H1 (cell line): ENCODE measurements around the gene CAPN10. TPM values are rescaled to one million over a fixed set of nuclear protein-coding genes. Genes with fewer than 3 reads are reported as not detected.

Experiments
- CTCF ChIA-PET: fragments of 300-600 bp; sonication (Branson Sonifier 250); formaldehyde crosslinking; loops from one replicate; lab custom pipeline; 2021; ENCODE audit not compliant: partially characterized antibody; lab: Charles Lee
- POLR2A ChIA-PET: fragments of 300-600 bp; sonication (Branson Sonifier 250); formaldehyde crosslinking; loops from one replicate; lab custom pipeline; 2021; ENCODE audit warnings: inconsistent platforms; ENCODE audit not compliant: partially characterized antibody; lab: Charles Lee
- DNase-seq, 2 experiments: peaks; one replicate each; pipeline versions ENCODE4 v3.0.0 to v3.0.0-alpha.2; 2010 to 2022; ENCODE audit warnings: low spot score in 2 of 2, low read depth in 1 of 2, mixed read lengths in 1 of 2
- FAIRE-seq: peaks from 2 replicates; lab custom pipeline; 2011; peaks lifted over from hg19 to GRCh38; lab: Jason Lieb, UNC
- H2AFZ ChIP-seq: 2 replicates; pipeline ENCODE4 v1.8.1; 2012; ENCODE audit warnings: low read length, inconsistent platforms
- H2AK5ac ChIP-seq: 2 replicates; pipeline ENCODE4 v1.6.1; 2013; ENCODE audit warnings: low read depth, low read length
- H2BK120ac ChIP-seq: replicated peaks from 2 replicates; pipeline ENCODE3; 2013; ENCODE audit warnings: low read depth, low read length, inconsistent platforms
- H2BK12ac ChIP-seq: 2 replicates; pipeline ENCODE4 v1.6.1; 2013; ENCODE audit warnings: low read depth, low read length
- H2BK15ac ChIP-seq: 2 replicates; pipeline ENCODE4 v1.6.1; 2013; ENCODE audit warnings: low read length
- H2BK20ac ChIP-seq: 2 replicates; pipeline ENCODE4 v1.6.1; 2013; ENCODE audit warnings: low read length
- H2BK5ac ChIP-seq: 2 replicates; pipeline ENCODE4 v1.6.1; 2013; ENCODE audit warnings: low read depth, low read length
- H3K14ac ChIP-seq: 2 replicates; pipeline ENCODE4 v1.6.1; 2013; ENCODE audit warnings: inconsistent platforms; ENCODE audit not compliant: insufficient read length
- H3K18ac ChIP-seq: 2 replicates; pipeline ENCODE4 v1.6.1; 2013; ENCODE audit warnings: low read length; ENCODE audit errors: extremely low read depth
- H3K23ac ChIP-seq: 2 replicates; pipeline ENCODE4 v1.6.1; 2013; ENCODE audit warnings: inconsistent platforms; ENCODE audit not compliant: insufficient read length
- H3K23me2 ChIP-seq: 2 replicates; pipeline ENCODE4 v1.6.1; 2013; ENCODE audit warnings: low read depth, low read length
- H3K27ac ChIP-seq: 2 replicates; pipeline ENCODE4 v1.6.1; 2011; ENCODE audit warnings: low read depth, low read length, inconsistent platforms
- H3K27me3 ChIP-seq, 4 experiments: replicated peaks in 1 of 4; 1 replicate in 1 of 4; 2 replicates in 3 of 4; pipeline versions ENCODE4 v1.6.1 to v1.8.1; 2011 to 2013; ENCODE audit warnings: low read length in 3 of 4, mild to moderate bottlenecking in 3 of 4, inconsistent platforms in 2 of 4, mixed read lengths in 2 of 4, moderate library complexity in 1 of 4; ENCODE audit not compliant: control insufficient read depth in 3 of 4, insufficient read depth in 3 of 4; ENCODE audit errors: extremely low read depth in 1 of 4
- H3K36me3 ChIP-seq, 4 experiments: 2 replicates each; pipeline versions ENCODE4 v1.6.1 to v1.8.1; 2011 to 2013; ENCODE audit warnings: mild to moderate bottlenecking in 4 of 4, low read length in 3 of 4, moderate library complexity in 2 of 4, control low read depth in 1 of 4, inconsistent platforms in 1 of 4; ENCODE audit not compliant: insufficient read depth in 4 of 4, control insufficient read depth in 2 of 4
- H3K4ac ChIP-seq: replicated peaks from 2 replicates; pipeline ENCODE3; 2013; ENCODE audit warnings: low read length, low read depth, mixed read lengths, inconsistent platforms; ENCODE audit not compliant: insufficient read length
- H3K4me1 ChIP-seq, 4 experiments: replicated peaks in 1 of 4; 1 replicate in 1 of 4; 2 replicates in 3 of 4; pipeline versions ENCODE4 v1.6.1 to v1.8.1; 2011 to 2013; ENCODE audit warnings: low read length in 3 of 4, inconsistent platforms in 2 of 4, mixed read lengths in 1 of 4; ENCODE audit not compliant: insufficient read depth in 4 of 4, control insufficient read depth in 3 of 4
- H3K4me2 ChIP-seq, 2 experiments: 2 replicates each; pipeline versions ENCODE4 v1.6.1 to v1.8.1; 2011 to 2013; ENCODE audit warnings: low read depth in 2 of 2, low read length in 2 of 2, control low read depth in 1 of 2, inconsistent platforms in 1 of 2, mild to moderate bottlenecking in 1 of 2; ENCODE audit not compliant: insufficient read depth in 1 of 2
- H3K4me3 ChIP-seq, 4 experiments: fragments of 200-600, 300-600 bp in 1 of 4; sonication (generic), shearing (Covaris generic), sonication (Bioruptor Twin) in 1 of 4; 2 replicates each; pipeline versions ENCODE4 v1.5.1 to v1.8.1; 2011 to 2016; ENCODE audit warnings: low read length in 4 of 4, low read depth in 3 of 4, control low read depth in 2 of 4, inconsistent platforms in 2 of 4, mild to moderate bottlenecking in 2 of 4, mixed read lengths in 1 of 4, moderate library complexity in 1 of 4; ENCODE audit not compliant: insufficient read depth in 2 of 4; ENCODE audit errors: extremely low read depth in 1 of 4
- H3K56ac ChIP-seq: replicated peaks from 2 replicates; pipeline ENCODE3; 2013; ENCODE audit warnings: low read depth, mild to moderate bottlenecking, mixed read lengths, low read length, inconsistent platforms; ENCODE audit not compliant: insufficient read length
- H3K79me1 ChIP-seq: 2 replicates; pipeline ENCODE4 v1.6.1; 2013; ENCODE audit warnings: low read depth, low read length, control low read depth
- H3K79me2 ChIP-seq, 2 experiments: 2 replicates each; pipeline versions ENCODE4 v1.6.1 to v1.8.1; 2012 to 2013; ENCODE audit warnings: low read length in 2 of 2, mild to moderate bottlenecking in 2 of 2, inconsistent platforms in 1 of 2; ENCODE audit not compliant: insufficient read depth in 2 of 2, control insufficient read depth in 1 of 2
- H3K9ac ChIP-seq, 4 experiments: replicated peaks in 1 of 4; 1 replicate in 1 of 4; 2 replicates in 3 of 4; pipeline versions ENCODE4 v1.6.1 to v1.8.1; 2011 to 2013; ENCODE audit warnings: low read depth in 3 of 4, low read length in 3 of 4, control low read depth in 2 of 4, mild to moderate bottlenecking in 2 of 4, moderate library complexity in 2 of 4, inconsistent platforms in 1 of 4; ENCODE audit errors: extremely low read depth in 1 of 4
- H3K9me3 ChIP-seq, 2 experiments: 2 replicates each; pipeline versions ENCODE4 v1.6.1 to v1.8.1; 2012 to 2013; ENCODE audit warnings: mild to moderate bottlenecking in 2 of 2, moderate library complexity in 2 of 2, control low read depth in 1 of 2, inconsistent platforms in 1 of 2, low read depth in 1 of 2, low read length in 1 of 2, mixed read lengths in 1 of 2; ENCODE audit not compliant: insufficient read depth in 2 of 2
- H4K20me1 ChIP-seq, 2 experiments: replicated peaks in 1 of 2; 2 replicates each; pipeline versions ENCODE3 to v1.8.1; 2011 to 2013; ENCODE audit warnings: inconsistent platforms in 2 of 2, low read length in 2 of 2, mild to moderate bottlenecking in 1 of 2; ENCODE audit not compliant: insufficient read depth in 2 of 2, control insufficient read depth in 1 of 2
- H4K5ac ChIP-seq: 2 replicates; pipeline ENCODE4 v1.6.1; 2013; ENCODE audit warnings: low read length, low read depth, mixed read lengths, inconsistent platforms; ENCODE audit not compliant: insufficient read length
- H4K8ac ChIP-seq: 2 replicates; pipeline ENCODE4 v1.8.0; 2013; ENCODE audit warnings: mild to moderate bottlenecking, moderate library complexity, low read length, inconsistent platforms; ENCODE audit not compliant: insufficient read depth; ENCODE audit errors: extremely low read depth
- H4K91ac ChIP-seq: replicated peaks from 2 replicates; pipeline ENCODE3; 2013; ENCODE audit warnings: low read length, mixed read lengths, inconsistent platforms; ENCODE audit not compliant: insufficient read length
- ASH2L ChIP-seq: fragments of 200-600, 300-600 bp; sonication (generic); IDR thresholded peaks from one replicate; pipeline ENCODE4 v1.7.1; 2017; ENCODE audit warnings: low read length
- CTCF ChIP-seq, 3 experiments: IDR thresholded peaks; 1 replicate in 2 of 3; 2 replicates in 1 of 3; pipeline versions ENCODE4 v1.5.1 to v1.6.1; 2011; ENCODE audit warnings: low read length in 3 of 3, mild to moderate bottlenecking in 3 of 3, inconsistent platforms in 2 of 3, low read depth in 1 of 3, moderate library complexity in 1 of 3; ENCODE audit not compliant: insufficient read depth in 1 of 3; ENCODE audit errors: control extremely low read depth in 1 of 3
- EZH2 ChIP-seq: fragments of 200-600 bp; sonication (generic); IDR thresholded peaks from 2 replicates; pipeline ENCODE4 v1.7.1; 2012; ENCODE audit warnings: low read depth, mild to moderate bottlenecking, moderate library complexity, low read length, inconsistent platforms; ENCODE audit not compliant: severe bottlenecking
- MAX ChIP-seq: IDR thresholded peaks from 2 replicates; pipeline ENCODE4 v1.6.1; 2012; ENCODE audit warnings: inconsistent platforms
- RXRA ChIP-seq: IDR thresholded peaks from 2 replicates; pipeline ENCODE4 v1.6.1; 2011; ENCODE audit warnings: low read depth, mild to moderate bottlenecking, low read length, moderate library complexity; ENCODE audit not compliant: insufficient read depth
- SP1 ChIP-seq: IDR thresholded peaks from 2 replicates; pipeline ENCODE4 v1.6.1; 2011; ENCODE audit warnings: low read depth, low read length
- TBP ChIP-seq: IDR thresholded peaks from 2 replicates; pipeline ENCODE4 v1.6.1; 2011; ENCODE audit warnings: low read depth, low read length, improper control_type of control experiment
- WGBS, 2 experiments: shearing (Covaris generic) in 1 of 2; methylation state at CpG; one replicate each; pipeline versions ENCODE4 v1.1.6 to v1.1.7; 2013 to 2015; ENCODE audit warnings: low lambda C conversion rate in 2 of 2, mixed read lengths in 2 of 2, inconsistent platforms in 1 of 2, low coverage in 1 of 2, missing lambda C conversion rate in 1 of 2; ENCODE audit not compliant: insufficient replicate concordance in 2 of 2, insufficient coverage in 1 of 2, insufficient read length in 1 of 2; ENCODE audit errors: extremely low coverage in 1 of 2, missing lambda C conversion rate in 1 of 2; 5-methylcytosine and 5-hydroxymethylcytosine counted together
- polyA plus RNA-seq, 7 experiments: library from polyadenylated mRNA; depleted of rRNA in 3 of 7; stranded (reverse) in 5 of 7; unstranded in 2 of 7; fragments of >200 nt in 5 of 7; fragments of 200-250 nt in 2 of 7; gene quantifications; 1 replicate in 5 of 7; 2 replicates in 1 of 7; 4 replicates in 1 of 7; pipeline versions ENCODE4 v1.2.1 to v1.2.3, GENCODE V29; 2011 to 2013; ENCODE audit warnings: missing spikeins in 2 of 7, mixed read lengths in 2 of 7
- total RNA-seq: library from RNA; stranded (reverse); fragmentation: NEBNext Ultra II Directional; extraction: Animal tissue kit (Norgen Biotek cat#: 25700); gene quantifications from 2 replicates; pipeline ENCODE4 v1.2.1, GENCODE V29; 2021

The CAPN10 gene
- total and polyA plus RNA-seq, 2 of the 8 experiments (the other 6 are each of a cell fraction or from before 2014, with no cell fraction given), result 30.7 to 39.8 TPM

DNA sequence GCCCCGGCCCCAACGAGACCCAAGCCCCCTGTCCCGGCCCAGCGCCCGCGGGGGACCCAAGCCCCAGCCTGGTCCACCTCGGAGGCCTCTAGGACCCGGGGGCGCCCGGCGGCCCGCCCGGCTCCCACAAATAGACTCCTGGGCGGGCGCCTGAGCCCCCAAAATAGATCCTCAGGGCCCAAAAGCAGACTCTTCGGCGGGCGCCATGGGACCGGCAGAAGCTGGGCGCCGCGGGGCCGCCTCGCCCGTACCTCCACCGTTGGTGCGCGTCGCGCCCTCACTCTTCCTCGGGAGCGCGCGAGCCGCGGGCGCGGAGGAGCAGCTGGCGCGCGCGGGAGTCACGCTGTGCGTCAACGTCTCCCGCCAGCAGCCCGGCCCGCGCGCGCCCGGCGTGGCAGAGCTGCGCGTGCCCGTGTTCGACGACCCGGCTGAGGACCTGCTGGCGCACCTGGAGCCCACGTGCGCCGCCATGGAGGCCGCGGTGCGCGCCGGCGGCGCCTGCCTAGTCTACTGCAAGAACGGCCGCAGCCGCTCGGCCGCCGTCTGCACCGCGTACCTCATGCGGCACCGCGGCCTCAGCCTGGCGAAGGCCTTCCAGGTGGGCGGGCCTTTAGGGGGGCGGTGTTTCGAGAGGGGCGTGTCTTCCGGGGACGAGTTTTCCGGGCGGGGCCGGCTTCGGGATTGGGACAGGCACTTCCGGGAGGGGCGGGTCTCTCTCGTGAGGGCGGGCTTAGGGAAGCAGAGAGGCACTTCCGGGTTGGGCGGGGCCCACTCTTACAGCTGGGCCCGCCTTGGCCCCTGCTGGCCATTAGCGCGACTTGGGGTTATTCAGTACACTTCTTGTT lies 25.8 kb upstream of the CAPN10 start:
- H3K23me2 ChIP-seq, result peaks cover 4% of the 10 kb centered on the region; the same call in 1 of the 2 replicates
- WGBS, 2 experiments, result 1% methylated on average over 66 of the region's 101 CpGs; no CpG with 5 or more reads in 1 of the 2 experiments
- H2AK5ac ChIP-seq, result no peak overlapping the region
- no peak overlapping the region for H3K14ac ChIP-seq
- no peak overlapping the region for H2BK5ac ChIP-seq
- peak overlapping the region; percentile 82 to 84 for H3K4me2 ChIP-seq
- peak overlapping the region; percentile 65; the same call in 1 of the 2 replicates for H4K8ac ChIP-seq
- FAIRE-seq (no peak), DNase-seq (peak; percentile 91 to 98)
- peaks cover 0 to 4% of the 10 kb centered on the region in 2 experiments for H4K20me1 ChIP-seq
- H3K27ac ChIP-seq, result peak overlapping the region; percentile 67; the same call in 1 of the 2 replicates
- H3K23ac ChIP-seq, result no peak overlapping the region
- H3K9me3 ChIP-seq, result no peaks in the 10 kb centered on the region
- H3K56ac ChIP-seq, result no peak overlapping the region
- H2BK20ac ChIP-seq, result no peak overlapping the region
- peak overlapping the region; percentile 62 to 88 (median 65) for H3K4me3 ChIP-seq
- H3K18ac ChIP-seq, result peak overlapping the region; percentile 92; the same call in 1 of the 2 replicates
- H2BK15ac ChIP-seq, result no peak overlapping the region
- H4K5ac ChIP-seq, result peak overlapping the region; percentile 57
- H3K79me1 ChIP-seq, result no peaks in the 10 kb centered on the region
- no peak overlapping the region for H2BK12ac ChIP-seq
- H3K36me3 ChIP-seq, result no peaks in the 10 kb centered on the region; a peak in 1 of 8 replicates
- POLR2A ChIA-PET, result interaction anchor here (0.7 to 1.3 kb wide), 5 partner anchors 12 to 59 kb away, joined by 3 to 6 read pairs (median 3); partner anchors contain the start of gene CAPN10
- peak overlapping the region in 3 of 4 experiments; percentile 60 to 80 (median 68); a peak in 5 of 7 replicates for H3K9ac ChIP-seq
- no peak overlapping the region for H4K91ac ChIP-seq
- H2AFZ ChIP-seq, result no peak overlapping the region
- H3K27me3 ChIP-seq, result peaks cover 3 to 33% (median 22%) of the 10 kb centered on the region in 4 experiments
- H3K79me2 ChIP-seq, result no peaks in the 10 kb centered on the region
- H3K4me1 ChIP-seq, result peaks cover 0 to 20% (median 13%) of the 10 kb centered on the region in 4 experiments; a peak in 5 of 7 replicates
- CTCF ChIA-PET, result interaction anchor here (1.0 to 1.3 kb wide), 2 partner anchors 26 to 61 kb away, joined by 3 read pairs; partner anchors contain the start of gene CAPN10
- H2BK120ac ChIP-seq, result no peak overlapping the region
- H3K4ac ChIP-seq, result no peak overlapping the region
- peak in 1 of 3 experiments; percentile 27; a peak in 2 of 4 replicates for TF ChIP-seq CTCF (IDR thresholded peaks at IDR 0.05; ENCODE audit: control extremely low read depth in 1 of 3, insufficient read depth in 1 of 3, low read depth in 1 of 3, low read length in 3 of 3)
- TF ChIP-seq ASH2L, result peak; percentile 46
- TF ChIP-seq EZH2, result no peak
- no peak for TF ChIP-seq RXRA
- peak; percentile 78 for TF ChIP-seq SP1
- peak; percentile 77; the same call in 1 of the 2 replicates for TF ChIP-seq TBP
- peak; percentile 91 for TF ChIP-seq MAX
